SHP77 treated with DMSO at 0.1 percent for 48 hours (cell line): ENCODE measurements around the gene EVL.
"Not testable (repeated sequence)": the region's sequence is repeated elsewhere in the genome, so short reads cannot be mapped to it uniquely, and the experiment has no call there.

Experiments
- DNase-seq: peaks from one replicate; lab custom pipeline; 2025; lab: John Stamatoyannopoulos, UW

Gene EVL

GRCh38 chr14:100065111-100065871 lies at the start of gene EVL:
Gene EVL, plus strand, starts transcription at chr14:100065422. Its CDS starts 79 bp downstream, at chr14:100065501.
- no peak for DNase-seq

DNA sequence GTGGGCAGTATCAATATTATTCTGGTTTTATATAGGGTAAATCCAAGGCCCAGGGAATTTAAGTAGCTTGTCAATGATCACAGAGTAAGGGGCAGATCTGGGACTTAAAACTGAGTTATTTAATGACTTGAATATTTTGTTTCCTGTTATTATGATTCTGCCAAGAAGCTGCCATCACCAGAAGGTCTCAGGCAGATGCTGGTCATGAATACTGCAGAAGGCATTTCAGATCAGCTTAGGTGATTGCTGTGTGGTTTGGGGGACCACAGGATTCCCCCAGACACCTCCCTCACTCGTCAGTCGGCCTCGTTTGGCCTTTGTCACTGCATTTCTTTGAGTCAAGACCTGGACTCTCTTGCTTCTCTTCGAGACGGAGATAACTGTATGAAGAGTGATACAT lies 47.7 kb upstream of the EVL start:
- no peak for DNase-seq

- no peak for DNase-seq
Measured at GRCh38 chr14:100018054-100018453, 47.2 kb upstream of the EVL start.

GRCh38 chr14:100018482-100018881 lies 46.7 kb upstream of the EVL start:
- no peak for DNase-seq

GRCh38 chr14:100019156-100019744 lies 46.0 kb upstream of the EVL start:
- DNase-seq: no peak

DNA sequence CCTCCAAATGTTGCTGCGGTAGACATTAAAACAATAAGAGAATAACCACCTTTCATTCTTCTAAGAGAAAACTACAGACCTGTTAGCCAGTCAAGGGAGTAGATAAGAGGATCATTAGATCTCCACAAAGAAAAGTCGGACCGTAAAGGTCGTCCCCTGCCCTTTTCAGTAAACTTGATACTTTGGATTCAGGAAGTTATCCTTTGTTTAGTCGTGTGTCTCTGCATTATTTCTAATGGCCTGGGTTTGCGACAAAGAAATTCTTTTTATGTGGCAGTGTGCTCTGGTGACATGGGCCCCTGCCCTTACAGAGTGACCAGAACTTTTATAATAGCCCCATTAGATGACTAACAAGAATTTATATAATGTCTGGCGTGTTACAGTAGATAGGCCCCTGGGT lies 44.6 kb upstream of the EVL start:
- no peak for DNase-seq

DNA sequence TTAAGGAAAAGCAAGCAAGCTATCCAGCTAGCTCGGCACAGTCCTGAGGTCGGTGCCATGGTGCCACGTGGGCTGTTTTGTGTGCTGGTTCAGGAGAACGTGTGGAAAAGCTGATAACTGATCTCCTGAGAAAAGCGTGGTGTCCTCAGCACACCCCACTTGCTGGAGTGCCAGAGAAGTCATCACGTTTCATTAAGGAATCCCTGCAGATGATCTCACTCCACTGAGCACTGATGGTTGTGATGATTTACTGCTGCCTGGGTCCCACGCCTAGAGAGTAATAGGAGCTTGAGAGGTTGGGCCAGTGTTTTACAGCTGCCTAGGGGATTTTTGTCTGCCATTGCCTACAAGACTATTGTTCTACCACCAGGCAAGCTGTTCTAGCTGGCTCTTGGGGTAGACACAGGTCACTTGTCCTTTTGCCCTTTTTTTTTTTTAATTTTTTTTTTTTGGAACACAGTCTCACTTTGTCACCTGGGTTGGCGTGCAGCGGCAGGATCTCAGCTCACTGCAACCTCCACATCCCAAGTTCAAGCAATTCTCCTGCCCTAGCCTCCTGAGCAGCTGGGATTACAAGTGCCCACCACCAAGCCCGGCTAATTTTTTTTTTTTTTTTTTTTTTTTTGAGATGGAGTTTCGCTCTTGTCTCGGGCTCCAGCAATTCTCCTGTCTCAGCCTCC lies 42.3 kb upstream of the EVL start:
- no peak for DNase-seq

- DNase-seq: no peak
Measured at GRCh38 chr14:100025111-100025510, 40.1 kb upstream of the EVL start.

- DNase-seq: no peak
Measured at GRCh38 chr14:100027771-100028490, 37.3 kb upstream of the EVL start.

- no peak for DNase-seq
Measured at GRCh38 chr14:100028990-100029677, 36.1 kb upstream of the EVL start.

DNA sequence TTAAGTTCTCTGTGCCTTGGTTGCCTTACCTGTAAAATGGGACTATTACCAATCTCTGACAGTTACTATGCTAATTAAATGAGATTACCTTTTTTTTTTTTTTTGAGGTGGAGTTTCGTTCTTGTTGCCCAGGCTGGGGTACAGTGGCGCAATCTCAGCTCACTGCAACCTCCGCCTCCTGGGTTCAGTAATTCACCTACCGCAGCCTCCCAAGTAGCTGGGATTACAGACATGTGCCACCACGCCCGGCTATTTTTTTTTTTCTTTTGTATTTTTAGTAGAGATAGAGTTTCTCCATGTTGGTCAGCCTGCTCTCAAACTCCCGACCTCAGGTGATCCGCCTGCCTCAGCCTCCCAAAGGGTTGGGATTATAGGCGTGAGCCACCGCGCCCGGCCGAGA lies 35.2 kb upstream of the EVL start:
- DNase-seq: not testable (repeated sequence)

- DNase-seq: no peak
Measured at GRCh38 chr14:100030452-100031153, 34.6 kb upstream of the EVL start.

DNA sequence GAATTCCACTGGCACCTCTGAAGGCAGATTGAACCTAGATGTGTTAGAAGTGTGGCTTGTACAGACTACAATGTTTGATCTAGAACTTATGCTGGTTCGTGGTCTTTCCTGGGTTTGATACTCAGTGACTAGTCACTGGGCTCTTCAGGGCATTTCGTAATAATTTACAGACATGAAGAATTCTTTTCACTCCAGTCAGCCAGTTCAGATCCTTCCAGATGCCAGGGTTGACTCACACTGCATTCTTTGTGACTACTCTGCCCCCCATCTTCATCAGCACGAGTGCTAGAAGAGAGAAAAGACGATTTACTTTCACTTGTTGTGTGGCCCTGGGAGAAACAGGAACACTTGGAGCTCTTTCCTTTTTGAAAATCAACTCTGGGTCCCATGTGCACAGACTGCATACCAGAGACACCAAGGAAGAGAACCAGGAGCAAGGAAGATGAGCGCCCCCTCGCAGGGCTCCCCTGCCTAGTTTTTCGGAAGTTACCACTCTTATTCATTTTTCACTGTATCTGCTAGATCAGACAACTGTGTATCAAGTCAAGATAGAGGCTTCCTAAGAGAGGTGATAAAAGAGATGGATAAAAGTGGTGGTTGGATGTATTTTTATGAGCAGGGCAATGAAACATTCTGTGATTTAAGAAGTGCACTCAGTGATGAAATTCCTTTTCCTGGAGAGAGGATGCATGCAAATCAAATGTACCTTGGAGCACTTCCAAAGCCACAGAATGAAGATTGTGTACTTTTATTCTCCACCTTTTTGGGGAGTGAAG lies 33.5 kb upstream of the EVL start:
- no peak for DNase-seq

DNA sequence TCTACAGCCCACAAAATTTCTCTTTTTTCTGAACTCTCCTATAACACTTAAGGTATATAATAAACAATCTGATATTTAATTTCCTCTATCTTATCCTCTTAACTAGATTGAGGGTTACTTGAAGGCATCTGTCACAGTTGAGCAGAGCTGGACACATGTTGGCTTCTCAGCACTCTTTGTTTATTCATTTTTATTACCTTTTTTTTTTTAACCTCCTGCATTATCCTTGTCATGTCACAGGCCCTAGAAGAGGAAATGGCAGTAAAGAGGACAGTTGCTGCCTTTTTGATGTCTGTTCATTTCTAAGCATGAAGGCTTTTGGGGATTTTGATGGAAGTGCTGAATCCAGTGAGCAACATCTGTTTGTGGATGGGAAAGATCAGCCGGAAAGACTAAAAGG lies 32.5 kb upstream of the EVL start:
- no peak for DNase-seq

- DNase-seq: no peak
Measured at GRCh38 chr14:100033347-100034075, 31.7 kb upstream of the EVL start.

DNA sequence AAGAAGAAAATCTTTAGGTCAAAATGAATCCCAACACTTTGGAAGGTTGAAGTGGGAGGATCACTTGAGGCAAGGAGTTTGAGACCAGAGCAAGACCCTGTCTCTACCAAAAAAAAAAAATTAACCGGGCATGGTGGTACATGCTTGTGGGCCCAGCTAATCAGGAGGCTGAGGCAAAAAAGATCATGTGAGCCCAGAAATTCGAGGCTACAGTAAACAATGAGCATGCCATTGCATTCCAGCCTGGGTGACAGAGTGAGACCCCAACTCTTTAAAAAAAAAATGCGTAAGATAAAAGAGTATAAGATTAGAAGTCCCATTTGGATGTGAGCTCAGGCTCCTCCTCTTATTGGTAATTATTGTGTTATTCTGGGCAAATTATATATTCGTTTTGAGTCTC lies 30.8 kb upstream of the EVL start:
- DNase-seq: no peak

GRCh38 chr14:100034961-100035500 lies 30.2 kb upstream of the EVL start:
- no peak for DNase-seq

DNA sequence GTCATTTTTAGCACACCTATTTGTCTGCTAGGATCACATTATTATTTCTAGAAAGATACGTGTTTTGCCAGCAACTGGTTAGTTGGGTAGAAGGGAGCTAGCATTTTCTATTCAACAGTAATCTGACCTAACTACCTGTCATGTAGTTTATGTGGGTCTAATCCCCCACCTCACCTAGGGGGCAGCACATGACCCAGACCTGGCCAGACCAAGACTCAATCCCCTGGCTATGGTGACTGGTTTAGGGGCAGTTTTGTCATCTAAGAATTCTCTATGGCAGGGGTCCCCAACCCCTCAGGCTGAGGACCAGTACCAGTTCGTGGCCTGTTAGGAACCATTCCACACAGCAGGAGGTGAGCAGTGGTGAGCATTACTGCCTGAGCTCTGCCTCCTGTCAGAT lies 29.5 kb upstream of the EVL start:
- no peak for DNase-seq

DNA sequence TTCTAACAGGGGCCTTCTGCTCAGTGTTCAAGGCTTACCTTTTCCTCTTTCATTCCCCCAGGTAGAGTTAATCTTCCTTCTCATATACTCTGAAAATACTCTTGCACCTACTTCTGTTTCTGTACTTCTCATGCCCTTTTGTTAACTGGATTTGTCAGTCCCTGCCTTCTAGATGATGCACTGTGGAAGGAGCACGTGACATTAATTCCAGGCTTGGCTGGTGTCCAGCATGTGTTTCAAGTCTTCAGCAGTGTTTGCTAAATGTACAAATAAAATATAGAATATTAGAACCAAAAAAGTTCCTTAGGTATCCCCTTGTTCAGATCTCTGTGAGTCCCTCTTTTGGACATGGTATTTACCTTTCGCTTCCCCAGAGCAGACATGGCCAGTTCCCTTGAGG lies 27.9 kb upstream of the EVL start:
- DNase-seq: no peak

- no peak for DNase-seq
Measured at GRCh38 chr14:100038065-100038464, 27.2 kb upstream of the EVL start.
